HEK293 (cell line): ENCODE measurements around the gene MFSD2A.

Source experiments
- CTCF ChIA-PET: fragments of 350-600 bp; formaldehyde crosslinking; extraction: SDS; loops from one replicate; lab custom pipeline; 2021; ENCODE audit warnings: antibody characterized with exemption; lab: Yijun Ruan, JAX
- POLR2A ChIA-PET: fragments of 300-600 bp; formaldehyde crosslinking; extraction: SDS; loops from one replicate; lab custom pipeline; 2020; ENCODE audit warnings: antibody characterized with exemption, inconsistent platforms; lab: Yijun Ruan, JAX
- H3K27ac ChIP-seq: fragments of 200-500 bp; sonication (Bioruptor generic); 2 replicates; pipeline ENCODE4 v1.5.1; 2014; ENCODE audit warnings: low read depth, low read length, control low read depth, inconsistent platforms; ENCODE audit errors: extremely low read depth
- H3K36me3 ChIP-seq, 2 experiments: fragments of 200-500 bp in 1 of 2; sonication (Bioruptor generic) in 1 of 2; 1 replicate in 1 of 2; 2 replicates in 1 of 2; pipeline ENCODE4 v1.5.1; 2014 to 2017; ENCODE audit warnings: inconsistent platforms in 2 of 2, low read length in 2 of 2; ENCODE audit not compliant: control insufficient read depth in 2 of 2, insufficient read depth in 1 of 2
- H3K4me1 ChIP-seq: fragments of 200-500 bp; sonication (Bioruptor generic); 2 replicates; pipeline ENCODE4 v1.5.1; 2014; ENCODE audit warnings: mild to moderate bottlenecking, low read length, inconsistent platforms; ENCODE audit not compliant: control insufficient read depth, insufficient read depth
- H3K4me3 ChIP-seq: 2 replicates; pipeline ENCODE4 v1.5.1; 2011; ENCODE audit warnings: low read depth, mild to moderate bottlenecking, control low read depth, low read length, moderate library complexity
- H3K9me3 ChIP-seq: fragments of 200-500 bp; sonication (Bioruptor generic); 2 replicates; pipeline ENCODE4 v1.5.1; 2014; ENCODE audit warnings: low read depth, low read length, inconsistent platforms; ENCODE audit not compliant: control insufficient read depth, insufficient read depth
- ZNF114 ChIP-seq: fragments of 450-650 bp; formaldehyde crosslinking; IDR thresholded peaks from 2 replicates; pipeline ENCODE4 v1.5.0; 2017; ENCODE audit warnings: missing biosample characterization, missing genetic modification characterization
- ZNF146 ChIP-seq: fragments of 450-650 bp; formaldehyde crosslinking; IDR thresholded peaks from 2 replicates; pipeline ENCODE4 v1.5.1; 2016; ENCODE audit warnings: missing biosample characterization, missing genetic modification characterization
- ZNF529 ChIP-seq: fragments of 450-650 bp; formaldehyde crosslinking; IDR thresholded peaks from 2 replicates; pipeline ENCODE4 v1.5.1; 2017; ENCODE audit warnings: missing genetic modification characterization, missing biosample characterization; ENCODE audit not compliant: insufficient replicate concordance
- ZNF623 ChIP-seq: fragments of 450-650 bp; formaldehyde crosslinking; IDR thresholded peaks from 2 replicates; pipeline ENCODE4 v1.5.1; 2016; ENCODE audit warnings: missing biosample characterization, missing genetic modification characterization
- ZNF768 ChIP-seq: fragments of 450-650 bp; formaldehyde crosslinking; IDR thresholded peaks from 2 replicates; pipeline ENCODE4 v1.5.1; 2018; ENCODE audit warnings: missing biosample characterization, mild to moderate bottlenecking, missing genetic modification characterization
- ZNF776 ChIP-seq: fragments of 450-650 bp; formaldehyde crosslinking; IDR thresholded peaks from 2 replicates; pipeline ENCODE4 v1.5.0; 2017; ENCODE audit warnings: missing biosample characterization, missing genetic modification characterization, borderline replicate concordance
- ZNF843 ChIP-seq: fragments of 450-650 bp; formaldehyde crosslinking; IDR thresholded peaks from 2 replicates; pipeline ENCODE4 v1.5.1; 2016; ENCODE audit warnings: missing biosample characterization, missing genetic modification characterization
- TF ChIP-seq, protein P1 (sequence below): fragments of 450-650 bp; formaldehyde crosslinking; IDR thresholded peaks from 2 replicates; pipeline ENCODE4 v1.5.0; 2017; ENCODE audit warnings: missing biosample characterization, missing genetic modification characterization, borderline replicate concordance
- TF ChIP-seq, protein P2 (sequence below): fragments of 450-650 bp; formaldehyde crosslinking; IDR thresholded peaks from 2 replicates; pipeline ENCODE4 v1.5.1; 2016; ENCODE audit warnings: missing biosample characterization, missing genetic modification characterization
- TF ChIP-seq, protein P3 (sequence below): fragments of 450-650 bp; formaldehyde crosslinking; IDR thresholded peaks from 2 replicates; pipeline ENCODE4 v1.5.1; 2016; ENCODE audit warnings: missing biosample characterization, missing genetic modification characterization
- TF ChIP-seq, protein P4 (sequence below): fragments of 450-650 bp; formaldehyde crosslinking; IDR thresholded peaks from 2 replicates; pipeline ENCODE4 v1.5.1; 2016; ENCODE audit warnings: missing biosample characterization, missing genetic modification characterization

The MFSD2A gene

DNA sequence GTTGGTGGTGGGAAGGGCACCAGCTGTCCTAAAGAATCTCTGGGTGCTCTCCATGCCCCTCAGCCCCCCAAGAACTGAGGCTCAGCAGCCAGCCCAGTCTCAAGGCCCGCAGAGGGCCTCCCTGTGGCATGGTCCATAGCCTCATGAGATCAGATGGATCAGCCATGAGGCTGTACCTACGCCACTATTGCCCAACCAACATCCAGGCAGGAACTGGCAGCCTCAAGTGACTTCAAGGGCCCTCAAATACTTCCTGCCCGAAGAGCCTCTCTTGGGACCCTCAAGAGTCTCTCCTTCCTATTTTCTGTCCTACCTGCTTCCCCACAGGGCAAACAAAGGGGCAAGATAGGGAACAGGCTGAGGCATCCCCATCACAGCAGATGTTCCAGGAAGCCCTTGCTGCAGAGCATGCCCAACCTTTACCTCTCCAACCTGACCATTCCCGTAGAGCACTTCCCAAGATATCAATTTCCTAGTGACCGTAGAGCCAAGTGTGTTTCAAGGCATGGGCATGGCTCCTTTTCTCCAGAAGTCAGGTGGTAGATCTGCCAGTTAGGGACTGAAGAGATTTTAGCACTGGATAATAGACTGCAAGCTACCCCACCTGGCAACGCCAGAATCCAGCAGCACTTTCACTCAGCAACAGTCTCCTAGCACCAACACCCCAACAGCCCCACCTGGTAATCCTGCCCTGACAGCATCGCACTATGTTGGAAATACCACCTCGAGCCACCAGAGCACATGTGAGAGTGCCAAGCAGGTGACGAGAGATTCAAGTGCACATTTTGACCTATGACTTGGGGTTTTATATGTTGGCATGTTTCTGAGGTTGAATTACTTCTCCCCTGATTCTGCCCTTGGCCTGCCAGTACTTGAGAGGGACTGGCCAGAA lies 13.7 kb upstream of the MFSD2A start (continued):
- TF ChIP-seq, protein P1, sequence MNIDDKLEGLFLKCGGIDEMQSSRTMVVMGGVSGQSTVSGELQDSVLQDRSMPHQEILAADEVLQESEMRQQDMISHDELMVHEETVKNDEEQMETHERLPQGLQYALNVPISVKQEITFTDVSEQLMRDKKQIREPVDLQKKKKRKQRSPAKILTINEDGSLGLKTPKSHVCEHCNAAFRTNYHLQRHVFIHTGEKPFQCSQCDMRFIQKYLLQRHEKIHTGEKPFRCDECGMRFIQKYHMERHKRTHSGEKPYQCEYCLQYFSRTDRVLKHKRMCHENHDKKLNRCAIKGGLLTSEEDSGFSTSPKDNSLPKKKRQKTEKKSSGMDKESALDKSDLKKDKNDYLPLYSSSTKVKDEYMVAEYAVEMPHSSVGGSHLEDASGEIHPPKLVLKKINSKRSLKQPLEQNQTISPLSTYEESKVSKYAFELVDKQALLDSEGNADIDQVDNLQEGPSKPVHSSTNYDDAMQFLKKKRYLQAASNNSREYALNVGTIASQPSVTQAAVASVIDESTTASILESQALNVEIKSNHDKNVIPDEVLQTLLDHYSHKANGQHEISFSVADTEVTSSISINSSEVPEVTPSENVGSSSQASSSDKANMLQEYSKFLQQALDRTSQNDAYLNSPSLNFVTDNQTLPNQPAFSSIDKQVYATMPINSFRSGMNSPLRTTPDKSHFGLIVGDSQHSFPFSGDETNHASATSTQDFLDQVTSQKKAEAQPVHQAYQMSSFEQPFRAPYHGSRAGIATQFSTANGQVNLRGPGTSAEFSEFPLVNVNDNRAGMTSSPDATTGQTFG = no peak
- TF ChIP-seq ZNF843 (tag by site-specific recombination) (no peak), ZNF768 (tag by site-specific recombination) (no peak)

DNA sequence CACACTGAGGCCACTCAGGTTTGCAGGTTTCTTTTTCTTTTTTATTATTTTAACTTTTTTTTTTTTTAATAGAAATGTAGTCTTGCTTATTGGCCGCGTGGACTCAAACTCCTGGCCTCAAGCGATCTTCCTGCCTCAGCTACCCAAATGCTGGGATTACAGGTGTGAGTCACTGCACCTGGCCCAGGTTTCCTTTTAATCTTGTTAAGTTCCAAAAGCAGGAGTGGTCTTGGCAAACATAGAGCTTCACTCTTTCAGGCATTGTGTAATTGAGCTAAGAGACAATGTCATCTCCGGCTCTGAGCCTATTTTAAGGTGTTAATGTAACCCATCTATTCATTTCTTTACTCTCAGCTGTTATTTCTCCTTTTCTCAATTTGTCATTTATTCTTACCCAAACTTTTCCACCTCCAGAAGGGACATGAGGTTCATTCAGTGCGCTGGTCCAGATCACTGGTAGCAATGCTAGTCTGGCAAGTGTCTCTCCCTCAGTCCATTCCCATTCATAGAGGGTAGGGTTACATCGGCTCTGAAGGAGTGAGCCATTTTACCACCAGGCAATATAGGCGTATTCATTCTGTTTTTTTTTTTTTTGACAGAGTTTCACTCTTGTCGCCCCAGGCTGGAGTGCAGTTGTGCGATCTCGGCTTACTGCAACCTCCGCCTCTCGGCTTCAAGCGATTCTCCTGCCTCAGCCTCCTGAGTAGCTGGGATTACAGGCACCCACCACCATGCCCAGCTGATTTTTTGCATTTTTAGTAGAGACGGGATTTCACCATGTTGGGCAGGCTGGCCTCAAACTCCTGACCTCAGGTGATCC lies 11.3 kb upstream of the MFSD2A start:
- Histone ChIP-seq H3K9me3 (no peaks in the 10 kb centered on the region), H3K27ac (no peak overlapping the region), H3K36me3 (no peaks in the 10 kb centered on the region), H3K4me3 (no peak overlapping the region), H3K4me1 (no peaks in the 10 kb centered on the region)
- TF ChIP-seq, protein P2, sequence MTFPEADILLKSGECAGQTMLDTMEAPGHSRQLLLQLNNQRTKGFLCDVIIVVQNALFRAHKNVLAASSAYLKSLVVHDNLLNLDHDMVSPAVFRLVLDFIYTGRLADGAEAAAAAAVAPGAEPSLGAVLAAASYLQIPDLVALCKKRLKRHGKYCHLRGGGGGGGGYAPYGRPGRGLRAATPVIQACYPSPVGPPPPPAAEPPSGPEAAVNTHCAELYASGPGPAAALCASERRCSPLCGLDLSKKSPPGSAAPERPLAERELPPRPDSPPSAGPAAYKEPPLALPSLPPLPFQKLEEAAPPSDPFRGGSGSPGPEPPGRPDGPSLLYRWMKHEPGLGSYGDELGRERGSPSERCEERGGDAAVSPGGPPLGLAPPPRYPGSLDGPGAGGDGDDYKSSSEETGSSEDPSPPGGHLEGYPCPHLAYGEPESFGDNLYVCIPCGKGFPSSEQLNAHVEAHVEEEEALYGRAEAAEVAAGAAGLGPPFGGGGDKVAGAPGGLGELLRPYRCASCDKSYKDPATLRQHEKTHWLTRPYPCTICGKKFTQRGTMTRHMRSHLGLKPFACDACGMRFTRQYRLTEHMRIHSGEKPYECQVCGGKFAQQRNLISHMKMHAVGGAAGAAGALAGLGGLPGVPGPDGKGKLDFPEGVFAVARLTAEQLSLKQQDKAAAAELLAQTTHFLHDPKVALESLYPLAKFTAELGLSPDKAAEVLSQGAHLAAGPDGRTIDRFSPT (tag by site-specific recombination) = no peak
- TF ChIP-seq ZNF529 (tag by site-specific recombination) (no peak), ZNF146 (tag by site-specific recombination) (no peak), ZNF623 (no peak), ZNF776 (tag by site-specific recombination) (no peak), ZNF114 (tag by site-specific recombination) (no peak)
- TF ChIP-seq, protein P3, sequence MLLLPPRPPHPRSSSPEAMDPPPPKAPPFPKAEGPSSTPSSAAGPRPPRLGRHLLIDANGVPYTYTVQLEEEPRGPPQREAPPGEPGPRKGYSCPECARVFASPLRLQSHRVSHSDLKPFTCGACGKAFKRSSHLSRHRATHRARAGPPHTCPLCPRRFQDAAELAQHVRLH (tag by site-specific recombination) = no peak
- TF ChIP-seq, protein P4, sequence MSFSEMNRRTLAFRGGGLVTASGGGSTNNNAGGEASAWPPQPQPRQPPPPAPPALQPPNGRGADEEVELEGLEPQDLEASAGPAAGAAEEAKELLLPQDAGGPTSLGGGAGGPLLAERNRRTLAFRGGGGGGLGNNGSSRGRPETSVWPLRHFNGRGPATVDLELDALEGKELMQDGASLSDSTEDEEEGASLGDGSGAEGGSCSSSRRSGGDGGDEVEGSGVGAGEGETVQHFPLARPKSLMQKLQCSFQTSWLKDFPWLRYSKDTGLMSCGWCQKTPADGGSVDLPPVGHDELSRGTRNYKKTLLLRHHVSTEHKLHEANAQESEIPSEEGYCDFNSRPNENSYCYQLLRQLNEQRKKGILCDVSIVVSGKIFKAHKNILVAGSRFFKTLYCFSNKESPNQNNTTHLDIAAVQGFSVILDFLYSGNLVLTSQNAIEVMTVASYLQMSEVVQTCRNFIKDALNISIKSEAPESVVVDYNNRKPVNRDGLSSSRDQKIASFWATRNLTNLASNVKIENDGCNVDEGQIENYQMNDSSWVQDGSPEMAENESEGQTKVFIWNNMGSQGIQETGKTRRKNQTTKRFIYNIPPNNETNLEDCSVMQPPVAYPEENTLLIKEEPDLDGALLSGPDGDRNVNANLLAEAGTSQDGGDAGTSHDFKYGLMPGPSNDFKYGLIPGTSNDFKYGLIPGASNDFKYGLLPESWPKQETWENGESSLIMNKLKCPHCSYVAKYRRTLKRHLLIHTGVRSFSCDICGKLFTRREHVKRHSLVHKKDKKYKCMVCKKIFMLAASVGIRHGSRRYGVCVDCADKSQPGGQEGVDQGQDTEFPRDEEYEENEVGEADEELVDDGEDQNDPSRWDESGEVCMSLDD (tag by site-specific recombination) = no peak
- ChIA-PET CTCF (interaction anchor here (1.2 to 1.8 kb wide), 2 partner anchors 12 to 28 kb away, joined by 3 to 4 read pairs; no protein-coding TSS in a partner anchor), POLR2A (interaction anchor here (1.8 kb wide), 1 partner anchor 12 kb away, joined by 8 read pairs; no protein-coding TSS in a partner anchor)
